Colonic mucosa (tissue), 4 donors: ENCODE results near the gene CERKL. TPM values are rescaled to one million over a fixed set of nuclear protein-coding genes. Genes with fewer than 3 reads are reported as not detected.
"Not testable (repeated sequence)": the region's sequence is repeated elsewhere in the genome, so short reads cannot be mapped to it uniquely, and the experiment has no call there.

ENCODE experiments used
- DNase-seq: peaks from one replicate; pipeline ENCODE4 v3.0.0-alpha.2; 2020
- H3K27ac ChIP-seq: fragments of 200-600 bp; one replicate; pipeline ENCODE4 v1.8.0; 2021
- H3K27me3 ChIP-seq: fragments of 200-600 bp; one replicate; pipeline ENCODE4 v1.8.0; 2021
- H3K36me3 ChIP-seq: fragments of 200-600 bp; one replicate; pipeline ENCODE4 v1.8.0; 2021
- H3K4me1 ChIP-seq: fragments of 200-600 bp; one replicate; pipeline ENCODE4 v1.8.0; 2021; ENCODE audit warnings: mild to moderate bottlenecking
- H3K4me3 ChIP-seq: fragments of 200-600 bp; one replicate; pipeline ENCODE4 v1.8.0; 2021
- H3K9ac ChIP-seq, 2 donors: one replicate each; pipeline ENCODE4 v1.7.0; 2013; ENCODE audit warnings: control low read depth in 2 of 2, low read depth in 2 of 2, low read length in 2 of 2
- H3K9me3 ChIP-seq: fragments of 200-600 bp; one replicate; pipeline ENCODE4 v1.8.0; 2021
- CTCF ChIP-seq: fragments of 200-600 bp; IDR thresholded peaks from one replicate; pipeline ENCODE4 v1.8.0; 2022; ENCODE audit warnings: antibody characterized with exemption, mild to moderate bottlenecking
- intact Hi-C: fragments of 100-400 bp; cut with DNase I; formaldehyde crosslinking; loops from one replicate; pipeline ENCODE4 v1.14.1; 2022
- total RNA-seq, 2 donors: library from RNA; stranded (reverse); fragmentation: NEBNext Ultra II Directional in 1 of 2; extraction: Animal tissue kit (Norgen Biotek cat#: 25700) in 1 of 2; gene quantifications; one replicate each; pipeline ENCODE4 v1.2.1, GENCODE V29; 2021
- donor health status: healthy.
- donor health status: DM: no; HTN: no; CAD: no.
- donor health status: DM: no; HTN: no; CAD: no.

The CERKL gene
- under 1 TPM; 0.20 to 0.24 TPM for total RNA-seq

- intact Hi-C loops: no loop called here
- DNase-seq: peak; percentile 45
- Histone ChIP-seq H3K4me3 (peak within 1 kb of the TSS; percentile 64), H3K27ac (no peak within 1 kb of the TSS), H3K9me3 (no peaks in the 10 kb centered on the region), H3K36me3 (no peaks in the 10 kb centered on the region), H3K4me1 (no peaks in the 10 kb centered on the region), H3K9ac (peak within 1 kb of the TSS in 1 of 2 donors; percentile 27), H3K27me3 (peaks cover 6% of the 10 kb centered on the region)
- TF ChIP-seq CTCF: no peak
Measured at GRCh38 chr2:181656450-181657291, at the start of gene CERKL. Gene CERKL, minus strand, starts transcription at chr2:181657105. Its CDS starts 99 bp downstream, at chr2:181657006.

GRCh38 chr2:181702519-181702918, 45.6 kb upstream of the CERKL start:
- H3K9me3 ChIP-seq, intact Hi-C loops, H3K4me3 ChIP-seq, H3K27me3 ChIP-seq, H3K36me3 ChIP-seq, H3K4me1 ChIP-seq, H3K27ac ChIP-seq, DNase-seq, H3K9ac ChIP-seq: not testable (repeated sequence)

- Histone ChIP-seq H3K9me3 (no peaks in the 10 kb centered on the region), H3K9ac (no peak overlapping the region), H3K27ac (no peak overlapping the region), H3K4me3 (no peak overlapping the region), H3K36me3 (no peaks in the 10 kb centered on the region), H3K27me3 (no peaks in the 10 kb centered on the region), H3K4me1 (no peaks in the 10 kb centered on the region)
- intact Hi-C loops: no loop called here
- no peak for DNase-seq
- TF ChIP-seq CTCF: no peak
Measured at GRCh38 chr2:181698223-181698622, 41.3 kb upstream of the CERKL start.

- H3K4me3 ChIP-seq: no peak overlapping the region
- H3K27ac ChIP-seq: no peak overlapping the region
- no peaks in the 10 kb centered on the region for H3K9me3 ChIP-seq
- H3K4me1 ChIP-seq: no peaks in the 10 kb centered on the region
- intact Hi-C loops: no loop called here
- H3K36me3 ChIP-seq: no peaks in the 10 kb centered on the region
- no peaks in the 10 kb centered on the region for H3K27me3 ChIP-seq
- no peak for DNase-seq
- H3K9ac ChIP-seq: no peak overlapping the region
- TF ChIP-seq CTCF: no peak
Measured at GRCh38 chr2:181697571-181697970, 40.7 kb upstream of the CERKL start.

GRCh38 chr2:181697126-181697525, 40.2 kb upstream of the CERKL start:
- DNase-seq: no peak
- Histone ChIP-seq H3K27me3 (no peaks in the 10 kb centered on the region), H3K4me1 (no peaks in the 10 kb centered on the region), H3K9ac (no peak overlapping the region), H3K27ac (no peak overlapping the region), H3K4me3 (no peak overlapping the region), H3K9me3 (no peaks in the 10 kb centered on the region), H3K36me3 (no peaks in the 10 kb centered on the region)
- intact Hi-C loops: no loop called here
- no peak for TF ChIP-seq CTCF

- H3K27ac ChIP-seq: no peak overlapping the region
- H3K9me3 ChIP-seq: no peaks in the 10 kb centered on the region
- DNase-seq: no peak
- H3K9ac ChIP-seq: no peak overlapping the region
- intact Hi-C loops: no loop called here
- TF ChIP-seq CTCF: no peak
- no peak overlapping the region for H3K4me3 ChIP-seq
- H3K27me3 ChIP-seq: no peaks in the 10 kb centered on the region
- no peaks in the 10 kb centered on the region for H3K4me1 ChIP-seq
- H3K36me3 ChIP-seq: no peaks in the 10 kb centered on the region
Measured at GRCh38 chr2:181694271-181694670, 37.4 kb upstream of the CERKL start.
